GM10847 (cell line): Measurements from ENCODE around the gene CACNA1E.

ENCODE experiments used
- POLR2A ChIP-seq: IDR thresholded peaks from 2 replicates; pipeline ENCODE4 v1.6.1; 2011; ENCODE audit not compliant: insufficient read length; ENCODE audit errors: extremely low read depth

CACNA1E gene

GRCh38 chr1:181661569-181661968, 178.3 kb downstream of the CACNA1E start:
- no peak for TF ChIP-seq POLR2A

GRCh38 chr1:181662606-181663005, 179.3 kb downstream of the CACNA1E start:
- TF ChIP-seq POLR2A, result no peak

- TF ChIP-seq POLR2A, result no peak
Observed at GRCh38 chr1:181664543-181664942, 181.2 kb downstream of the CACNA1E start.

- TF ChIP-seq POLR2A, result no peak
Observed at GRCh38 chr1:181669246-181669645, 185.9 kb downstream of the CACNA1E start.

- no peak for TF ChIP-seq POLR2A
Observed at GRCh38 chr1:181674617-181675016, 191.3 kb downstream of the CACNA1E start.

DNA sequence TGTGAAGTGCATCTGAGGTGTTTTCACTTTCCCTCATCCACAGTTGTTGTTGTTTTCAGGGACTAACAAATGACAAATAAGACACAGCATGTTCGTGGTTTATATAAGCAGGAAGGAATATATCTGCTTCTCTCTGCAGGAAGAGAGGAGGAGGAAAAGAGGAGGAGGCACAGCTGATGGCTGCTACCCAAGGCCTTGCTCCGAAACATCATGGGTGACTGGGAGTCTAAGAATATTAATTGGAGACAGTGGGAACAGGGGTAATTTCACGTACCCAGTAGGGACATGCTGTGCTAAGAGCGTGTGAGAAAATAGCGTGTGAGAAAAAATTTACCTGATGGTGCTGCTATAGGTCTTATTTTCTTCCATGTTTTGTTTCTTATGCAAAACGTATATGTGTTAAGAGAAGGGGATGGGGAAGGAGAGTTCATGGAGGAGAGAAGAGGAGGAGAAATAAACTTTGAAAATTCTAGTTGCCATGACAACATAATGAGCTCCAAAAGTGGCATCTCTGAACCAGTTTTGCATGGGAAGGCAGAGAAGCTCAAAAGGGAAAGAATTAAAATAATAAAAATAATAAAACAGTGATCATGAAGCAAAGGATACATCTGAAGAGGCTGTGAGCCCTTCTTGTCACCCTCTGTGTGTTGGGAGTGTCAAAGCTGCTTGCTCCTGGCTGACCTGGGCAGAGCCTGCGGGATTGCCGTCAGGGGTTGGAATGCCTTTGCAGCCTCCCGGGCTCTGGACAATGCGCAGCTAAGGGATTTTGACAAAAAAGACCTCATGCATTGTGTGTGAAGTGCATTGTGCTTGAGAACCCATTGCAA, 192.0 kb downstream of the CACNA1E start:
- no peak for TF ChIP-seq POLR2A

DNA sequence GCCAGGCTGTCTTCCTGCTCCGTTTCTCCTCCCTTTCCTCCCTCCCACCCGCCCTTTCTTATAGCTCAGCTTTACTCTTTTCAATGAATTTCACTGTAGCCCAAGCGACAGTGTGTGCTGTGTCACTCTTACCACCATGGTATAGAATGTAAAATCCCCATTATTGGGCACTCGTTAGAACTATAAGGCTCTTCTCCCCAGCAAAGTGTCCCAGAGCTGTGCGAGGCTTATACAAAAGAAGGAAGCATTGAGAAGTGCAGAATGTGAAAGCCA, 192.5 kb downstream of the CACNA1E start:
- no peak for TF ChIP-seq POLR2A

DNA sequence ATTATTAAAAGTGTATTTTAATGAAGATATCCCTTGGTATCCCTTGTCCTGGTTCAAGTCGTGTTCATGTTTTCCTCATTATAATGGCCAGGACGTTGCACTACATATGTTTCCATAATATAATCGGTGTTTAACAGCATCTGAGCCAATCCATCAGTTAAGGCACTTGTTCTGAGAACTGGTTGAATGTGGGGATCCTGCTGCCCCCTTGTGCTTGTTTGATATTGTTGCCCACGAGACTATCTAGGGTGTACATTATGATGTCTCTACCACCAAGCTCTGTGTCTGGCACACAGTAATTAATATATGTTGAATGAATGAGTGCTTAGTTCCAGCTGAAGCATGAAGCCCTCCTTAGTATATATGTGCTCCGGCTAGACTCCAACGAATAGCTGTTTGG, 193.0 kb downstream of the CACNA1E start:
- TF ChIP-seq POLR2A, result no peak

GRCh38 chr1:181680332-181680731, 197.0 kb downstream of the CACNA1E start:
- TF ChIP-seq POLR2A, result no peak

- TF ChIP-seq POLR2A, result no peak
Observed at GRCh38 chr1:181680871-181681270, 197.6 kb downstream of the CACNA1E start.

GRCh38 chr1:181685211-181685610, 201.9 kb downstream of the CACNA1E start:
- no peak for TF ChIP-seq POLR2A

DNA sequence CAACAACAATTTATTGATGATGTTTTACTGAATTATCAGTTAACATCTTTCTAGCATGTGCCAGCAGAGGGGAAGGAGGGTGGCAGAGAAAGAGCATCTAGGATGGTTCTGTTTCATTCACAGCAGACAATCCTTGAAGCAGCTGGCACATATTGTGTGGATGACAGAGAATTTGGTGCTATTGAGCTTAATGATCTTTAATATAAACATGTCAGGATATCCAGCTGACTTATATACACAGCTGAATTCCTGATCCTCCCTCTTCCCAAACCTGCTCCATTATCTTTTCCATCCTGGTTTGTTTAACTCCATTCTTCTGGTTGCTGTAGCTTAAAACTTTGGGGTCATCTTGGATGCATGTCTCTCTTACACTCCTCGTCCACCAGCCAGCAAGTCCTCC, 218.6 kb downstream of the CACNA1E start:
- TF ChIP-seq POLR2A, result no peak

DNA sequence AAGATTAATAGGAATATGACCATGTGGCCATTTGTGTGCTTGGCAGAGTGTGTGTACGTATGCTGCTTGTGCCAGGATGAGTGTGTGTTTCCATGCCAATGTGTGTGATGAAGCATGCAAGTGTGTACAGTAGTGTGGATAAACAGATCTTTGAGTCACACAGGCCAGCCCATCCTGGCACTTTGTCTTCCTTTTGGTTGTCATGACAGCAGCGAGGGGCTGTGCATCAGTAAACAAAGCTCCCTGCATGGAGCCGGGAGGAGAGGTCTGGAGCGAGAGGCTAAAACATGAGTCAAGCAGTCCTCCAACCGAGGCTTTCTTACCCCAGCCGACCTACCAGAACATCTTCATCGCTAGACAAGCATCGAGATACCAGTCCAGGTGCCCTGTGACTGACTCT, 221.2 kb downstream of the CACNA1E start:
- TF ChIP-seq POLR2A, result no peak

GRCh38 chr1:181711820-181712219, 228.5 kb downstream of the CACNA1E start:
- TF ChIP-seq POLR2A, result no peak

- TF ChIP-seq POLR2A, result no peak
Observed at GRCh38 chr1:181712711-181713110, 229.4 kb downstream of the CACNA1E start.

GRCh38 chr1:181714428-181714827, 231.1 kb downstream of the CACNA1E start:
- no peak for TF ChIP-seq POLR2A

DNA sequence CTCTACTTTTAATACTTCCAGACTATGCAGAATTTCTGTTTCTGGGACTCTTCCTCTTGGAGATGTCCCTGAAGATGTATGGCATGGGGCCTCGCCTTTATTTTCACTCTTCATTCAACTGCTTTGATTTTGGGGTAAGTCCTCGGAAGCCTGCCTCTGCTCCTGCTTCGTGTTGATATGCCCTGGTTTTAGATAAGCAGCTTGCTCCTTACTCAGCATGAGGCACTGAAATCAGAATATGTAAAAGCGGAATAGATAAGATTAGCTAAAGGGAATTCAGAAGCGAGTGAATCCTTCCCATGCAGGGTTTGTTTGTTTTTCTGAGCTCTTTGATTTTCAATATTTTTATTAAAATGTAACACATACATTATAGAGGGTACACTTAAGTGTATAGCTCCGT, 234.7 kb downstream of the CACNA1E start:
- no peak for TF ChIP-seq POLR2A
